ENCODE results near the gene SLC22A17. TPM values are rescaled to one million over a fixed set of nuclear protein-coding genes. Genes with fewer than 3 reads are reported as not detected.
A peak's percentile ranks its signal among the peaks of the same experiment; 100 is the strongest.

Gene SLC22A17
- total and polyA plus RNA-seq, 2 of the 13 experiments (the other 11 are each of a cell fraction or from before 2014, with no cell fraction given), result 0.95 to 1.1 TPM

DNA sequence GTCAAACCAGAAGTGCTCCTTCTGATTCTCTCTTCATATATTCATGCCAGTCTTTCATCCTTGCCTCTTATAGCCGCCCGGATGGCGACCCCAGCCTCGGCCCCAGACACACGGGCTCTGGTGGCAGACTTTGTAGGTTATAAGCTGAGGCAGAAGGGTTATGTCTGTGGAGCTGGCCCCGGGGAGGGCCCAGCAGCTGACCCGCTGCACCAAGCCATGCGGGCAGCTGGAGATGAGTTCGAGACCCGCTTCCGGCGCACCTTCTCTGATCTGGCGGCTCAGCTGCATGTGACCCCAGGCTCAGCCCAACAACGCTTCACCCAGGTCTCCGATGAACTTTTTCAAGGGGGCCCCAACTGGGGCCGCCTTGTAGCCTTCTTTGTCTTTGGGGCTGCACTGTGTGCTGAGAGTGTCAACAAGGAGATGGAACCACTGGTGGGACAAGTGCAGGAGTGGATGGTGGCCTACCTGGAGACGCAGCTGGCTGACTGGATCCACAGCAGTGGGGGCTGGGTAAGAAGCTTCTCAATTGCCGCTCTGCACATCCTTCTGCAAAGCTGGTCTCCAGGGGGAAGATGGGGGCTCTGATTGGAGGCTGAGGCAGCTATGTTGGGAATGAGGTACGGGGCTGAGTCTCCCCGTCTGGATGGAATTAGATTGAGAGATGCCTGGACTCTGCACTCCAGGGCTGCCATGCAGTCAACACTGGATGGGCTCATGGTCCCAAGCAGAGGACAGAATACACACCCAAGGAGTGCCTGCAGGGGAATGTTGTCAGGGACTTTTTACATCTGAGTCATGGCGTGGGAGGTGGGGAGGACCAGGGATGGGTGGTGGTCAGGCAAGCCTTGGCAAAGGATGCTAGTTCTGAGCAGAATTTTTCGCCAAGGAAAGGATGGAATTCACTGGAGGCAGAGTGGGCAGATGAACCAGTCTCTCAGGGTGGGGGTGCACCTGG is 44.7 kb downstream of the SLC22A17 start:
- WGBS (ENCODE audit: low lambda C conversion rate), result 94% methylated on average over 22 of the region's 22 CpGs
- in situ Hi-C loops (cut with HindIII; ENCODE audit: extremely low pct_ligation_motif_present, low pct_unique_long_range_greater_than_20kb) (loop anchor here (25.0 kb wide), 1 partner anchor 829 kb away; the partner anchor contains the start of genes EMC9, FITM1, PSME1 and PSME2), intact Hi-C loops (cut with micrococcal nuclease; ENCODE audit: unreplicated experiment) (loop anchor here (10.0 kb wide), 3 partner anchors 323 to 987 kb away; partner anchors contain the start of genes AJUBA, DCAF11, DHRS1 and NOP9)
- ChIA-PET POLR2A (interaction anchor here (0.6 to 18.7 kb wide), 9 partner anchors 13 to 807 kb away, joined by 3 to 1053 read pairs (median 7); partner anchors contain the start of genes DCAF11, HOMEZ, NRL and PABPN1), CTCF (ENCODE audit: low intra/inter-chr PET ratio, low total read pairs) (no interaction called here)
- H3K9ac ChIP-seq (ENCODE audit: insufficient read depth, low read depth, low read length), result peak overlapping the region; percentile 99
- H2AFZ ChIP-seq (ENCODE audit: low read length), result no peak overlapping the region
- H3K4me2 ChIP-seq (ENCODE audit: low read depth, low read length), result peak overlapping the region; percentile 96
- no TSS peak for BruUV-seq (replicated peaks)
- ATAC-seq, result no peak
- no peak for DNase-seq (ENCODE audit: low spot score)
- peak overlapping the region; percentile 87 for H3K27ac ChIP-seq (ENCODE audit: extremely low read length, insufficient read depth, low read length)
- FAIRE-seq, result no peak
- H3K4me3 ChIP-seq (replicated peaks in 1 of 3; ENCODE audit: insufficient read depth in 1 of 3, low read depth in 2 of 3, low read length in 3 of 3), result peak overlapping the region; percentile 95 to 99 (median 96)
- peaks cover 34% of the 10 kb centered on the region for H3K79me2 ChIP-seq (ENCODE audit: insufficient read depth, low read length)
- no peaks in the 10 kb centered on the region for H4K20me1 ChIP-seq (ENCODE audit: insufficient read depth, low read length)
- peaks cover 27 to 38% of the 10 kb centered on the region in 2 experiments for H3K36me3 ChIP-seq (replicated peaks in 1 of 2; ENCODE audit: control insufficient read depth in 1 of 2, insufficient read depth in 2 of 2, low read length in 2 of 2)
- peaks cover 56% of the 10 kb centered on the region for H3K4me1 ChIP-seq (ENCODE audit: insufficient read depth, low read length)
- H3K27me3 ChIP-seq (ENCODE audit: control insufficient read depth in 1 of 2, insufficient read depth in 2 of 2, low read length in 2 of 2), result no peaks in the 10 kb centered on the region; a peak in 1 of 5 replicates
- no peaks in the 10 kb centered on the region for H3K9me3 ChIP-seq (ENCODE audit: low read length)
- TF ChIP-seq ZNF839 (CRISPR knock-in tag; IDR thresholded peaks at IDR 0.05; ENCODE audit: borderline replicate concordance) (peak; percentile 42; the same call in 1 of the 2 replicates), KDM3A (CRISPR knock-in tag; IDR thresholded peaks at IDR 0.05; ENCODE audit: low read depth) (peak; percentile 39; the same call in 1 of the 2 replicates), EEA1 (CRISPR knock-in tag; IDR thresholded peaks at IDR 0.05; ENCODE audit: borderline replicate concordance) (0 out of 2 replicates have a peak, but pooled peaks have one; percentile 46), HOXA7 (CRISPR knock-in tag; IDR thresholded peaks at IDR 0.05) (no peak), ZNF205 (CRISPR knock-in tag; IDR thresholded peaks at IDR 0.05) (no peak), ZNF292 (CRISPR knock-in tag; IDR thresholded peaks at IDR 0.05; ENCODE audit: borderline replicate concordance, low read depth) (no peak), ZNF879 (CRISPR knock-in tag; IDR thresholded peaks at IDR 0.05) (0 out of 2 replicates have a peak, but pooled peaks have one; percentile 25), ARID2 (CRISPR knock-in tag; IDR thresholded peaks at IDR 0.05; ENCODE audit: borderline replicate concordance) (no peak; the same call in 1 of the 2 replicates), RFX3 (CRISPR knock-in tag; IDR thresholded peaks at IDR 0.05) (no peak), ZNF768 (CRISPR knock-in tag; IDR thresholded peaks at IDR 0.05) (peak; percentile 77; the same call in 1 of the 2 replicates), ZNF33A (CRISPR knock-in tag; IDR thresholded peaks at IDR 0.05; ENCODE audit: borderline replicate concordance) (no peak), KDM5B (CRISPR knock-in tag; IDR thresholded peaks at IDR 0.05; ENCODE audit: borderline replicate concordance) (peak; percentile 61; the same call in 1 of the 2 replicates), CC2D1A (CRISPR knock-in tag; IDR thresholded peaks at IDR 0.05) (peak; percentile 61; the same call in 1 of the 2 replicates), BCL6 (CRISPR knock-in tag; IDR thresholded peaks at IDR 0.05) (no peak), SIN3A (IDR thresholded peaks at IDR 0.05; ENCODE audit: borderline replicate concordance, low read depth, low read length) (no peak)
- TF ChIP-seq, protein P1, sequence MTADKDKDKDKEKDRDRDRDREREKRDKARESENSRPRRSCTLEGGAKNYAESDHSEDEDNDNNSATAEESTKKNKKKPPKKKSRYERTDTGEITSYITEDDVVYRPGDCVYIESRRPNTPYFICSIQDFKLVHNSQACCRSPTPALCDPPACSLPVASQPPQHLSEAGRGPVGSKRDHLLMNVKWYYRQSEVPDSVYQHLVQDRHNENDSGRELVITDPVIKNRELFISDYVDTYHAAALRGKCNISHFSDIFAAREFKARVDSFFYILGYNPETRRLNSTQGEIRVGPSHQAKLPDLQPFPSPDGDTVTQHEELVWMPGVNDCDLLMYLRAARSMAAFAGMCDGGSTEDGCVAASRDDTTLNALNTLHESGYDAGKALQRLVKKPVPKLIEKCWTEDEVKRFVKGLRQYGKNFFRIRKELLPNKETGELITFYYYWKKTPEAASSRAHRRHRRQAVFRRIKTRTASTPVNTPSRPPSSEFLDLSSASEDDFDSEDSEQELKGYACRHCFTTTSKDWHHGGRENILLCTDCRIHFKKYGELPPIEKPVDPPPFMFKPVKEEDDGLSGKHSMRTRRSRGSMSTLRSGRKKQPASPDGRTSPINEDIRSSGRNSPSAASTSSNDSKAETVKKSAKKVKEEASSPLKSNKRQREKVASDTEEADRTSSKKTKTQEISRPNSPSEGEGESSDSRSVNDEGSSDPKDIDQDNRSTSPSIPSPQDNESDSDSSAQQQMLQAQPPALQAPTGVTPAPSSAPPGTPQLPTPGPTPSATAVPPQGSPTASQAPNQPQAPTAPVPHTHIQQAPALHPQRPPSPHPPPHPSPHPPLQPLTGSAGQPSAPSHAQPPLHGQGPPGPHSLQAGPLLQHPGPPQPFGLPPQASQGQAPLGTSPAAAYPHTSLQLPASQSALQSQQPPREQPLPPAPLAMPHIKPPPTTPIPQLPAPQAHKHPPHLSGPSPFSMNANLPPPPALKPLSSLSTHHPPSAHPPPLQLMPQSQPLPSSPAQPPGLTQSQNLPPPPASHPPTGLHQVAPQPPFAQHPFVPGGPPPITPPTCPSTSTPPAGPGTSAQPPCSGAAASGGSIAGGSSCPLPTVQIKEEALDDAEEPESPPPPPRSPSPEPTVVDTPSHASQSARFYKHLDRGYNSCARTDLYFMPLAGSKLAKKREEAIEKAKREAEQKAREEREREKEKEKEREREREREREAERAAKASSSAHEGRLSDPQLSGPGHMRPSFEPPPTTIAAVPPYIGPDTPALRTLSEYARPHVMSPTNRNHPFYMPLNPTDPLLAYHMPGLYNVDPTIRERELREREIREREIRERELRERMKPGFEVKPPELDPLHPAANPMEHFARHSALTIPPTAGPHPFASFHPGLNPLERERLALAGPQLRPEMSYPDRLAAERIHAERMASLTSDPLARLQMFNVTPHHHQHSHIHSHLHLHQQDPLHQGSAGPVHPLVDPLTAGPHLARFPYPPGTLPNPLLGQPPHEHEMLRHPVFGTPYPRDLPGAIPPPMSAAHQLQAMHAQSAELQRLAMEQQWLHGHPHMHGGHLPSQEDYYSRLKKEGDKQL (CRISPR knock-in tag; IDR thresholded peaks at IDR 0.05; ENCODE audit: low read depth), result no peak
